Dermis blood vessel endothelial cell (primary cell): ENCODE results near the gene AHCYL2. TPM values are rescaled to one million over a fixed set of nuclear protein-coding genes. Genes with fewer than 3 reads are reported as not detected.
"Not testable (repeated sequence)": the region's sequence is repeated elsewhere in the genome, so short reads cannot be mapped to it uniquely, and the experiment has no call there.

Source experiments
- DNase-seq: peaks from one replicate; pipeline ENCODE4 v3.0.0; 2010
- total RNA-seq: library from RNA; depleted of rRNA; stranded (reverse); fragments of >200 nt; gene quantifications from 2 replicates; pipeline ENCODE4 v1.2.3, GENCODE V29; 2014

AHCYL2 gene
- total RNA-seq, 1 donor from 2014 or later, result 20.9 TPM

- peak; percentile 66 for DNase-seq
Observed at GRCh38 chr7:129295015-129295423, 70.2 kb downstream of the AHCYL2 start.

DNA sequence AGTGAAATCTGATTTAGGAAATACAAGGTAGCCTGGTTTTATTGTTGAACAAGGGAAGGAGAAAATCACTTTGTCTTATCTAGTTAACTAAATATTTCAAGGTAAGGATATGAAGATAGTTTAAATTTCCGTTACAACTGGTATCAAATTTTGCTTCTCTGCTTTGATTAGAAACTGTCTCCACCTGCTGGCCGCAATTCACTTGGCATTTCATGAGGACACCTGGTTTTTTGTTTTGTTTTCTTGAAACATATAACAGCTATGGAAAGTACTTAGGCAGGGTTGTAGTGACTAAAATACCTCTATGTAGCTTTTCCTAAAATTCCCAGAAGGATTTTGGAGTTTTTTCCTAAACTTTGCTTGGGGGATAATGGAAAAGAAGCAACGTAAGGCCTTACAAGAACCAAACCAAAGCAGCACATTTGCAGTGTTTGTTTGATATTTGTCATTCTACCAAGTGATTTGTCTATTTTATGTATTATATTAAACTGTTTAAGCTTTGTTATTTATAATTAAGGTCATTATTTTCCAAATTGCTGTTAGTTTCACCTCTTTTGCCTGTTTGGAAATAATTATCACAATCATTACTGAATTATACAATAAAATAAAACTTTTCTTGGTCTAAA, 73.6 kb downstream of the AHCYL2 start:
- DNase-seq, result peak; percentile 75

GRCh38 chr7:129299889-129300288, 75.1 kb downstream of the AHCYL2 start:
- DNase-seq, result no peak

- not testable (repeated sequence) for DNase-seq
Observed at GRCh38 chr7:129300299-129300698, 75.5 kb downstream of the AHCYL2 start.

DNA sequence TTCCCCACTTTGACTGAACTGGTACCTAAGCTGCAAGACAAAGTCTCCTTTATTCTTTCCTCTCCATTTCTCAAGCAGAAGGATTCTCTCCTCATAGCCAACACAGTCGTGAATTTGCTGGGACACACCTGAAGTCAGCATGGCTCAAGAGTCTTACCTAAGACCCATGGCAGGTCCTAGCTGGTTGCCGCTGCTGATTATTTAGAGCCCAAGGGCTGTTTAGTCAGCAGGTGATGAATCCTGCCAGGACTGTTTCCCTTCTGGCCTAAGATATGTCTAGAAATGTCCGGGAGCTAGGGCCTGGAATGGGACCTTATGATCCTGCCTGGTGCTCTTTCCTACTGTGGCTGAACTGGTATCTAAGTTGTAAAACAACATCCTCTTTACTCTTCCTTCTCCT, 82.8 kb downstream of the AHCYL2 start:
- DNase-seq, result no peak

GRCh38 chr7:129308047-129308446, 83.2 kb downstream of the AHCYL2 start:
- DNase-seq, result no peak

GRCh38 chr7:129311429-129311828, 86.6 kb downstream of the AHCYL2 start:
- no peak for DNase-seq

- DNase-seq, result no peak
Observed at GRCh38 chr7:129313282-129313681, 88.5 kb downstream of the AHCYL2 start.

- no peak for DNase-seq
Observed at GRCh38 chr7:129315960-129316359, 91.1 kb downstream of the AHCYL2 start.

- DNase-seq, result no peak
Observed at GRCh38 chr7:129317450-129317849, 92.6 kb downstream of the AHCYL2 start.

DNA sequence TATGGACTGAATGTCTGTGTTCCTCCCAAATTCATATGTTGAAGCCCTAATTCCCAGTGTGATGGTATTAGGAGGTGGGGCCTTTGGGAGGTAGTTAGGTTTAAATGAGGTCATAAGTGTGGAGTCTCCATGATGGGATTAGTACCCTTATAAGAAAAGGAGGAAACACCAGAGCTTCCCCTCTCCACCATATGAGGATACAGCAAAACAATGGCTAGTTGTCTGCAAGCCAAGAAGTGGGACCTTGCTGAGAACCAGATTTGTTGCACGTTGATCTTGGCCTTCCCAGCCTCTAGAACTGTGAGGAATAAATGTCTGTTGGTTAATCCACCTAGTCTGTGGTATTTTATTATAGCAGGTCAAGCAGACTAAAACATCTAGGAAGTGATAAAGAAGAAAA, 102.2 kb downstream of the AHCYL2 start:
- DNase-seq, result peak; percentile 81

DNA sequence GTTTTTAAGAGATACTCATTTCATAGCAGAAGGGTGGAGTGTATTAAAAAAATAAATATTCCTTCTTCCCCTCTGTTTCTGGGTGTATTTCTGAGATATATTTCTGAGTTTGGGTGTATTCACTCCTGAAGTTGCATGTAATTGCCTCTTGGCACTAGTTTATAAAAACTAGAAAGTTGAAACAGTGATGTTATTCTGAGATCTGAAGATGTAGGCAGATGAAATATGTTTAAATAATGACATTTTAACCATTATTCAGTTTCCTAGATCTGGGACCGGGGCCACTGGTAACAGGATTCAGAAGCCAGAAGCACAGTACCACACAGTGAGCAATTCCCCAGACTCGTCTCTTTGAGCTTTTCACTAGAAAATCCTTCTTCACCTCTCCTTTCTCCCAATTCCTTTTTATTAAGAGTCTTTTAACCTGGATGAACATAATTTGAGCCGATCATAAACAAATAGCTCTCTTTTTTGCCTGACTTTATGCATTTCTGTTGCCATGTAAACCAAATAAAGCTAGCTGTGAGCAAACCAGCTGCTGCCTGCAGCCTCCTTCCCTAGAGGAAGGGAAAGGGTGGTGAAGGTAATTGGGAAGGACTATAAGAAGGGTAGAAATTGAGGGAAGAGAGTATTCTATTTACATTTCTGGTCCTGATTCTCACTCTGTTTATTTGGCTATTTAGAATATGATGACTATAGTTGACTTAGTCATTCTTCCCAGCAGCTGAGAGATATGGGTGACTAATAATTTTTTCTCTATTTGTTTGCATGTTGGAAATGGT, 107.6 kb downstream of the AHCYL2 start:
- DNase-seq, result peak; percentile 50

- no peak for DNase-seq
Observed at GRCh38 chr7:129334473-129334872, 109.6 kb downstream of the AHCYL2 start.

- no peak for DNase-seq
Observed at GRCh38 chr7:129338450-129338849, 113.6 kb downstream of the AHCYL2 start.

- no peak for DNase-seq
Observed at GRCh38 chr7:129341212-129341611, 116.4 kb downstream of the AHCYL2 start.

DNA sequence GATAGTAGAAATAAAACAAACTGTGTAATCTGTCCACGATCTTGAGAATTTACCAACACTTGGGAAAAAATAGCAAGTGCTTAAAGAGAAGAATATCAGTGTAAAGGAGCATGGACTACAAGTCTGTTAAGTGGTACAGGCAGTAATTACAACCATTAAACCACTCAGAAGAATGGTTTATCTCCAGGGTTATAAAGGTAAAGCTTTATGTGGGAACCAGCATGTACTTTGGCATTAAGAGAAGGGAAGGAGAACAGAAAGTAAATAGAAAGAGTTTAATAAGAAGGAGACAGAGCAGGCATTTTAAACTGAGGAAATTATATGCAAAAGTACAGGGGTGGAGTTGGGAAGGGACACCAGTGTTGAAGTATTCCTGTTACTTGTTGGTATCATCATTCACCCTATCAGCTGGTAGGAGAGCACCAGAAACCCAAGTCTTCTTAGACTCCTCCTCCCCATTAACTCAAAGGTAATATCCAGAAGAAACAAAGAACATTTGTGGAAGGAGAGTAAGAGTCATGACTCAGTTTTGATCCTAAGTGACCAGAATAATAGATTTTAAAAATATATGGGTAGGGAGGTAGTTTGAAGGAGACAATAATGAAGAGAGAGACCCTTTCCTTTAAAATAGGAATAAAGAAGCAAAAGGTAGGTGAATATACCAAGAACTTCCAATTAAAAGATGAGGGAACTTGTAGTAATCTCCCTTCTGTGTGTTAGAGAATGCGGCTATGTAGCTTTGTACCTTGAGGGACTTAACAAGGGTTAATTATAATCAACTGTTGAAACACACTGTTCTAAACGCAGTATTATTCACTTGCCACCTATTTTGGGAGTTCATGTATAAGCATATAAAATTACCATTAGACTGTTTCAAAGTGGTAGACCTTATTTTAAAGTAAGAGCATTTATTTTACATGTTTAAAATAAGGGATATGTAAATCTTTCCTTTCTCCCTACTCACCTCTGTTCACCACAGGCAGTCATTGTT, 117.3 kb downstream of the AHCYL2 start:
- DNase-seq, result no peak

GRCh38 chr7:129343099-129343700, 118.4 kb downstream of the AHCYL2 start:
- peak; percentile 72 for DNase-seq

- no peak for DNase-seq
Observed at GRCh38 chr7:129347330-129347729, 122.5 kb downstream of the AHCYL2 start.

GRCh38 chr7:129348023-129348740, 123.4 kb downstream of the AHCYL2 start:
- no peak for DNase-seq

- DNase-seq, result peak; percentile 32
Observed at GRCh38 chr7:129351320-129351719, 126.5 kb downstream of the AHCYL2 start.

- not testable (repeated sequence) for DNase-seq
Observed at GRCh38 chr7:129353104-129353503, 128.3 kb downstream of the AHCYL2 start.
